PFSK-1 (cell line): ENCODE data around the gene DAB2IP.

Experiments
- POLR2AphosphoS5 ChIP-seq: IDR thresholded peaks from 2 replicates; pipeline ENCODE4 v1.6.1; 2012; ENCODE audit warnings: low read depth, mild to moderate bottlenecking, control low read depth, low read length, moderate library complexity
- REST ChIP-seq, 2 experiments: IDR thresholded peaks; 2 replicates each; pipeline versions ENCODE4 v1.6.1 to v1.8.0; 2011 to 2012; ENCODE audit warnings: low read depth in 2 of 2, low read length in 2 of 2, control low read depth in 1 of 2, inconsistent platforms in 1 of 2, mild to moderate bottlenecking in 1 of 2, moderate library complexity in 1 of 2; ENCODE audit not compliant: insufficient read depth in 1 of 2
- TAF1 ChIP-seq: IDR thresholded peaks from 2 replicates; pipeline ENCODE4 v1.6.1; 2012; ENCODE audit warnings: low read length, control low read depth, borderline replicate concordance; ENCODE audit not compliant: insufficient read depth

GRCh38 chr9:121773954-121774714 is 122.7 kb downstream of the DAB2IP start:
- TF ChIP-seq TAF1 (no peak), POLR2AphosphoS5 (no peak), REST (IDR thresholded peaks at IDR 0.05; ENCODE audit: insufficient read depth in 1 of 2, low read depth in 2 of 2, low read length in 2 of 2) (no peak)
